H1 (cell line): ENCODE data around the gene ZBTB20. TPM values are rescaled to one million over a fixed set of nuclear protein-coding genes. Genes with fewer than 3 reads are reported as not detected.

ENCODE experiments used
- CTCF ChIA-PET: fragments of 300-600 bp; sonication (Branson Sonifier 250); formaldehyde crosslinking; loops from one replicate; lab custom pipeline; 2021; ENCODE audit not compliant: partially characterized antibody; lab: Charles Lee
- POLR2A ChIA-PET: fragments of 300-600 bp; sonication (Branson Sonifier 250); formaldehyde crosslinking; loops from one replicate; lab custom pipeline; 2021; ENCODE audit warnings: inconsistent platforms; ENCODE audit not compliant: partially characterized antibody; lab: Charles Lee
- DNase-seq, 2 experiments: peaks; one replicate each; pipeline versions ENCODE4 v3.0.0 to v3.0.0-alpha.2; 2010 to 2022; ENCODE audit warnings: low spot score in 2 of 2, low read depth in 1 of 2, mixed read lengths in 1 of 2
- FAIRE-seq: peaks from 2 replicates; lab custom pipeline; 2011; peaks lifted over from hg19 to GRCh38; lab: Jason Lieb, UNC
- H2AFZ ChIP-seq: 2 replicates; pipeline ENCODE4 v1.8.1; 2012; ENCODE audit warnings: low read length, inconsistent platforms
- H2AK5ac ChIP-seq: 2 replicates; pipeline ENCODE4 v1.6.1; 2013; ENCODE audit warnings: low read depth, low read length
- H2BK120ac ChIP-seq: replicated peaks from 2 replicates; pipeline ENCODE3; 2013; ENCODE audit warnings: low read depth, low read length, inconsistent platforms
- H2BK12ac ChIP-seq: 2 replicates; pipeline ENCODE4 v1.6.1; 2013; ENCODE audit warnings: low read depth, low read length
- H2BK15ac ChIP-seq: 2 replicates; pipeline ENCODE4 v1.6.1; 2013; ENCODE audit warnings: low read length
- H2BK20ac ChIP-seq: 2 replicates; pipeline ENCODE4 v1.6.1; 2013; ENCODE audit warnings: low read length
- H2BK5ac ChIP-seq: 2 replicates; pipeline ENCODE4 v1.6.1; 2013; ENCODE audit warnings: low read depth, low read length
- H3K14ac ChIP-seq: 2 replicates; pipeline ENCODE4 v1.6.1; 2013; ENCODE audit warnings: inconsistent platforms; ENCODE audit not compliant: insufficient read length
- H3K18ac ChIP-seq: 2 replicates; pipeline ENCODE4 v1.6.1; 2013; ENCODE audit warnings: low read length; ENCODE audit errors: extremely low read depth
- H3K23ac ChIP-seq: 2 replicates; pipeline ENCODE4 v1.6.1; 2013; ENCODE audit warnings: inconsistent platforms; ENCODE audit not compliant: insufficient read length
- H3K23me2 ChIP-seq: 2 replicates; pipeline ENCODE4 v1.6.1; 2013; ENCODE audit warnings: low read depth, low read length
- H3K27ac ChIP-seq: 2 replicates; pipeline ENCODE4 v1.6.1; 2011; ENCODE audit warnings: low read depth, low read length, inconsistent platforms
- H3K27me3 ChIP-seq, 4 experiments: replicated peaks in 1 of 4; 1 replicate in 1 of 4; 2 replicates in 3 of 4; pipeline versions ENCODE4 v1.6.1 to v1.8.1; 2011 to 2013; ENCODE audit warnings: low read length in 3 of 4, mild to moderate bottlenecking in 3 of 4, inconsistent platforms in 2 of 4, mixed read lengths in 2 of 4, moderate library complexity in 1 of 4; ENCODE audit not compliant: control insufficient read depth in 3 of 4, insufficient read depth in 3 of 4; ENCODE audit errors: extremely low read depth in 1 of 4
- H3K36me3 ChIP-seq, 4 experiments: 2 replicates each; pipeline versions ENCODE4 v1.6.1 to v1.8.1; 2011 to 2013; ENCODE audit warnings: mild to moderate bottlenecking in 4 of 4, low read length in 3 of 4, moderate library complexity in 2 of 4, control low read depth in 1 of 4, inconsistent platforms in 1 of 4; ENCODE audit not compliant: insufficient read depth in 4 of 4, control insufficient read depth in 2 of 4
- H3K4ac ChIP-seq: replicated peaks from 2 replicates; pipeline ENCODE3; 2013; ENCODE audit warnings: low read length, low read depth, mixed read lengths, inconsistent platforms; ENCODE audit not compliant: insufficient read length
- H3K4me1 ChIP-seq, 4 experiments: replicated peaks in 1 of 4; 1 replicate in 1 of 4; 2 replicates in 3 of 4; pipeline versions ENCODE4 v1.6.1 to v1.8.1; 2011 to 2013; ENCODE audit warnings: low read length in 3 of 4, inconsistent platforms in 2 of 4, mixed read lengths in 1 of 4; ENCODE audit not compliant: insufficient read depth in 4 of 4, control insufficient read depth in 3 of 4
- H3K4me2 ChIP-seq, 2 experiments: 2 replicates each; pipeline versions ENCODE4 v1.6.1 to v1.8.1; 2011 to 2013; ENCODE audit warnings: low read depth in 2 of 2, low read length in 2 of 2, control low read depth in 1 of 2, inconsistent platforms in 1 of 2, mild to moderate bottlenecking in 1 of 2; ENCODE audit not compliant: insufficient read depth in 1 of 2
- H3K4me3 ChIP-seq, 4 experiments: fragments of 200-600, 300-600 bp in 1 of 4; sonication (generic), shearing (Covaris generic), sonication (Bioruptor Twin) in 1 of 4; 2 replicates each; pipeline versions ENCODE4 v1.5.1 to v1.8.1; 2011 to 2016; ENCODE audit warnings: low read length in 4 of 4, low read depth in 3 of 4, control low read depth in 2 of 4, inconsistent platforms in 2 of 4, mild to moderate bottlenecking in 2 of 4, mixed read lengths in 1 of 4, moderate library complexity in 1 of 4; ENCODE audit not compliant: insufficient read depth in 2 of 4; ENCODE audit errors: extremely low read depth in 1 of 4
- H3K56ac ChIP-seq: replicated peaks from 2 replicates; pipeline ENCODE3; 2013; ENCODE audit warnings: low read depth, mild to moderate bottlenecking, mixed read lengths, low read length, inconsistent platforms; ENCODE audit not compliant: insufficient read length
- H3K79me1 ChIP-seq: 2 replicates; pipeline ENCODE4 v1.6.1; 2013; ENCODE audit warnings: low read depth, low read length, control low read depth
- H3K79me2 ChIP-seq, 2 experiments: 2 replicates each; pipeline versions ENCODE4 v1.6.1 to v1.8.1; 2012 to 2013; ENCODE audit warnings: low read length in 2 of 2, mild to moderate bottlenecking in 2 of 2, inconsistent platforms in 1 of 2; ENCODE audit not compliant: insufficient read depth in 2 of 2, control insufficient read depth in 1 of 2
- H3K9ac ChIP-seq, 4 experiments: replicated peaks in 1 of 4; 1 replicate in 1 of 4; 2 replicates in 3 of 4; pipeline versions ENCODE4 v1.6.1 to v1.8.1; 2011 to 2013; ENCODE audit warnings: low read depth in 3 of 4, low read length in 3 of 4, control low read depth in 2 of 4, mild to moderate bottlenecking in 2 of 4, moderate library complexity in 2 of 4, inconsistent platforms in 1 of 4; ENCODE audit errors: extremely low read depth in 1 of 4
- H3K9me3 ChIP-seq, 2 experiments: 2 replicates each; pipeline versions ENCODE4 v1.6.1 to v1.8.1; 2012 to 2013; ENCODE audit warnings: mild to moderate bottlenecking in 2 of 2, moderate library complexity in 2 of 2, control low read depth in 1 of 2, inconsistent platforms in 1 of 2, low read depth in 1 of 2, low read length in 1 of 2, mixed read lengths in 1 of 2; ENCODE audit not compliant: insufficient read depth in 2 of 2
- H4K20me1 ChIP-seq, 2 experiments: replicated peaks in 1 of 2; 2 replicates each; pipeline versions ENCODE3 to v1.8.1; 2011 to 2013; ENCODE audit warnings: inconsistent platforms in 2 of 2, low read length in 2 of 2, mild to moderate bottlenecking in 1 of 2; ENCODE audit not compliant: insufficient read depth in 2 of 2, control insufficient read depth in 1 of 2
- H4K5ac ChIP-seq: 2 replicates; pipeline ENCODE4 v1.6.1; 2013; ENCODE audit warnings: low read length, low read depth, mixed read lengths, inconsistent platforms; ENCODE audit not compliant: insufficient read length
- H4K8ac ChIP-seq: 2 replicates; pipeline ENCODE4 v1.8.0; 2013; ENCODE audit warnings: mild to moderate bottlenecking, moderate library complexity, low read length, inconsistent platforms; ENCODE audit not compliant: insufficient read depth; ENCODE audit errors: extremely low read depth
- H4K91ac ChIP-seq: replicated peaks from 2 replicates; pipeline ENCODE3; 2013; ENCODE audit warnings: low read length, mixed read lengths, inconsistent platforms; ENCODE audit not compliant: insufficient read length
- BCL11A ChIP-seq, 2 experiments: IDR thresholded peaks; one replicate each; pipeline ENCODE4 v1.6.1; 2011; ENCODE audit warnings: low read depth in 2 of 2, low read length in 2 of 2, mild to moderate bottlenecking in 2 of 2
- HDAC2 ChIP-seq, 2 experiments: fragments of 300-600 bp in 1 of 2; sonication (generic) in 1 of 2; IDR thresholded peaks; 2 replicates each; pipeline ENCODE4 v1.6.1; 2011 to 2012; ENCODE audit warnings: low read depth in 2 of 2, low read length in 2 of 2, mild to moderate bottlenecking in 2 of 2, moderate library complexity in 2 of 2, borderline replicate concordance in 1 of 2, inconsistent platforms in 1 of 2
- KDM1A ChIP-seq: fragments of 200-600, 300-600 bp; sonication (generic); IDR thresholded peaks from 2 replicates; pipeline ENCODE4 v1.7.1; 2016; ENCODE audit warnings: mild to moderate bottlenecking, low read length, borderline replicate concordance
- POLR2A ChIP-seq, 2 experiments: IDR thresholded peaks; 1 replicate in 1 of 2; 2 replicates in 1 of 2; pipeline ENCODE4 v1.6.1; 2011; ENCODE audit warnings: low read depth in 2 of 2, low read length in 2 of 2, mild to moderate bottlenecking in 2 of 2; ENCODE audit errors: control extremely low read depth in 1 of 2
- POLR2AphosphoS5 ChIP-seq: IDR thresholded peaks from 2 replicates; pipeline ENCODE4 v1.6.1; 2011; ENCODE audit warnings: low read depth, low read length
- TAF1 ChIP-seq: IDR thresholded peaks from 2 replicates; pipeline ENCODE4 v1.6.1; 2011; ENCODE audit warnings: mild to moderate bottlenecking, low read depth, low read length
- YY1 ChIP-seq: IDR thresholded peaks from 2 replicates; pipeline ENCODE4 v1.6.1; 2011; ENCODE audit warnings: low read depth, mild to moderate bottlenecking, low read length
- ZNF274 ChIP-seq: IDR thresholded peaks from 2 replicates; pipeline ENCODE4 v1.7.0; 2012; ENCODE audit warnings: low read length, borderline replicate concordance; ENCODE audit errors: extremely low read depth
- WGBS, 2 experiments: shearing (Covaris generic) in 1 of 2; methylation state at CpG; one replicate each; pipeline versions ENCODE4 v1.1.6 to v1.1.7; 2013 to 2015; ENCODE audit warnings: low lambda C conversion rate in 2 of 2, mixed read lengths in 2 of 2, inconsistent platforms in 1 of 2, low coverage in 1 of 2, missing lambda C conversion rate in 1 of 2; ENCODE audit not compliant: insufficient replicate concordance in 2 of 2, insufficient coverage in 1 of 2, insufficient read length in 1 of 2; ENCODE audit errors: extremely low coverage in 1 of 2, missing lambda C conversion rate in 1 of 2; 5-methylcytosine and 5-hydroxymethylcytosine counted together
- polyA plus RNA-seq, 7 experiments: library from polyadenylated mRNA; depleted of rRNA in 3 of 7; stranded (reverse) in 5 of 7; unstranded in 2 of 7; fragments of >200 nt in 5 of 7; fragments of 200-250 nt in 2 of 7; gene quantifications; 1 replicate in 5 of 7; 2 replicates in 1 of 7; 4 replicates in 1 of 7; pipeline versions ENCODE4 v1.2.1 to v1.2.3, GENCODE V29; 2011 to 2013; ENCODE audit warnings: missing spikeins in 2 of 7, mixed read lengths in 2 of 7
- total RNA-seq: library from RNA; stranded (reverse); fragmentation: NEBNext Ultra II Directional; extraction: Animal tissue kit (Norgen Biotek cat#: 25700); gene quantifications from 2 replicates; pipeline ENCODE4 v1.2.1, GENCODE V29; 2021
- TF ChIP-seq, protein P1 (sequence below): IDR thresholded peaks from 2 replicates; pipeline ENCODE4 v1.6.1; 2012; ENCODE audit warnings: low read length, inconsistent platforms

ZBTB20 gene
- total and polyA plus RNA-seq, 2 of the 8 experiments (the other 6 are each of a cell fraction or from before 2014, with no cell fraction given): 0.35 to 1.3 TPM

DNA sequence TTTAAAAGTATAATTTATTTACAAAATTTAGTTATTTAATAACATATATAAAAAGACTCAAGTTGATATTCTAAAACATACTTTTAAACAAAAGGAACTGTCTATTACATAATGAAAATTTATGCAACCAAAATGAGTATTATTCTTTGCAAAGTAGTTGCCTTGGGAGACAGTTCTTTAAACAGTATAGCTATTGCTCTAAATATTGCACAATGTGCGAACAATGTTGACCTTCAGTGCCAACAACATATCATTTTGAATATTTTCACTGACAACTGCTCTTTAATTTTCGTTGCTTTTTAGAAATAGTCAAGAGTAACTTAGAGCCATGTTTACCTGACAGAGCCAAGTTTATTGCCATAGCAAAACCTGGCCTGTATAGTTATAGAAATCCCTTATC lies 124.9 kb downstream of the ZBTB20 start:
- Histone ChIP-seq H3K23ac (no peak overlapping the region), H4K91ac (no peak overlapping the region), H3K4ac (no peak overlapping the region), H2AK5ac (no peak overlapping the region), H3K4me3 (no peak overlapping the region), H3K9me3 (no peaks in the 10 kb centered on the region), H3K27me3 (no peaks in the 10 kb centered on the region), H3K4me1 (no peaks in the 10 kb centered on the region), H3K36me3 (no peaks in the 10 kb centered on the region), H2BK20ac (no peak overlapping the region), H3K56ac (no peak overlapping the region), H3K27ac (no peak overlapping the region), H3K79me1 (no peaks in the 10 kb centered on the region), H2BK120ac (no peak overlapping the region), H4K8ac (no peak overlapping the region), H3K23me2 (no peaks in the 10 kb centered on the region), H2BK12ac (no peak overlapping the region), H3K18ac (no peak overlapping the region), H2BK15ac (no peak overlapping the region), H3K79me2 (no peaks in the 10 kb centered on the region), H3K4me2 (no peak overlapping the region), H3K14ac (no peak overlapping the region), H4K20me1 (no peaks in the 10 kb centered on the region), H4K5ac (no peak overlapping the region), H2BK5ac (no peak overlapping the region), H3K9ac (no peak overlapping the region), H2AFZ (no peak overlapping the region)
- ChIA-PET CTCF (no interaction called here), POLR2A (no interaction called here)
- DNase-seq (no peak), FAIRE-seq (no peak)
- WGBS, 2 experiments: 92% methylated on average over 2 of the region's 2 CpGs; no CpG with 5 or more reads in 1 of the 2 experiments
- TF ChIP-seq TAF1 (no peak), POLR2A (IDR thresholded peaks at IDR 0.05; ENCODE audit: control extremely low read depth in 1 of 2, low read depth in 2 of 2, low read length in 2 of 2) (no peak), ZNF274 (no peak), BCL11A (IDR thresholded peaks at IDR 0.05; ENCODE audit: low read depth in 2 of 2, low read length in 2 of 2) (no peak), KDM1A (no peak), HDAC2 (IDR thresholded peaks at IDR 0.05; ENCODE audit: borderline replicate concordance in 1 of 2, low read depth in 2 of 2, low read length in 2 of 2) (no peak), YY1 (no peak), POLR2AphosphoS5 (no peak)
- TF ChIP-seq, protein P1, sequence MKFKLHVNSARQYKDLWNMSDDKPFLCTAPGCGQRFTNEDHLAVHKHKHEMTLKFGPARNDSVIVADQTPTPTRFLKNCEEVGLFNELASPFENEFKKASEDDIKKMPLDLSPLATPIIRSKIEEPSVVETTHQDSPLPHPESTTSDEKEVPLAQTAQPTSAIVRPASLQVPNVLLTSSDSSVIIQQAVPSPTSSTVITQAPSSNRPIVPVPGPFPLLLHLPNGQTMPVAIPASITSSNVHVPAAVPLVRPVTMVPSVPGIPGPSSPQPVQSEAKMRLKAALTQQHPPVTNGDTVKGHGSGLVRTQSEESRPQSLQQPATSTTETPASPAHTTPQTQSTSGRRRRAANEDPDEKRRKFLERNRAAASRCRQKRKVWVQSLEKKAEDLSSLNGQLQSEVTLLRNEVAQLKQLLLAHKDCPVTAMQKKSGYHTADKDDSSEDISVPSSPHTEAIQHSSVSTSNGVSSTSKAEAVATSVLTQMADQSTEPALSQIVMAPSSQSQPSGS: no peak
